GM12878 (cell line): ENCODE measurements around the gene TFAP2B. TPM values are rescaled to one million over a fixed set of nuclear protein-coding genes. Genes with fewer than 3 reads are reported as not detected.

Experiments used
- ATAC-seq: fragments of 200-7000 bp; cut with Tn5 transposase; 3 replicates; pipeline ENCODE4 v1.9.1; 2020; ENCODE audit warnings: mild to moderate bottlenecking, moderate library complexity
- BruUV-seq: library from RNA; stranded (reverse); fragments of 400-500 nt; replicated peaks from 2 replicates; lab custom pipeline; 2021; lab: Mats Ljungman, UMichigan
- CTCF ChIA-PET: fragments of 300-600 bp; sonication (Branson Sonifier 250); formaldehyde crosslinking; extraction: SDS; loops from one replicate; lab custom pipeline; 2021; ENCODE audit warnings: inconsistent platforms; lab: Yijun Ruan, JAX
- POLR2A ChIA-PET: fragments of 350-600 bp; formaldehyde crosslinking; extraction: SDS; loops from one replicate; lab custom pipeline; 2021; ENCODE audit warnings: inconsistent platforms; lab: Charles Lee
- RAD21 ChIA-PET: fragments of 300-600 bp; sonication (Branson Sonifier 250); formaldehyde crosslinking; loops from one replicate; lab custom pipeline; 2023; ENCODE audit warnings: antibody characterized with exemption; ENCODE audit not compliant: unreplicated experiment; lab: Charles Lee
- SMC1A ChIA-PET: fragments of 300-600 bp; sonication (Branson Sonifier 250); formaldehyde crosslinking; loops from one replicate; lab custom pipeline; 2023; ENCODE audit not compliant: unreplicated experiment, uncharacterized antibody; lab: Charles Lee
- DNase-seq: peaks from one replicate; pipeline ENCODE4 v3.0.0-alpha.2; 2011; ENCODE audit warnings: low read depth, low spot score
- FAIRE-seq: peaks from 3 replicates; lab custom pipeline; 2011; peaks lifted over from hg19 to GRCh38; lab: Jason Lieb, UNC
- H2AFZ ChIP-seq: 2 replicates; pipeline ENCODE4 v1.6.0; 2011; ENCODE audit warnings: low read depth, low read length, control low read depth; ENCODE audit not compliant: control insufficient read depth
- H3K27ac ChIP-seq: 2 replicates; pipeline ENCODE4 v1.5.1; 2011; ENCODE audit warnings: control low read depth; ENCODE audit not compliant: control insufficient read depth, insufficient read depth
- H3K27me3 ChIP-seq, 2 experiments: replicated peaks in 1 of 2; 2 replicates each; pipeline versions ENCODE4 v1.6.0 to v1.6.1; 2011; ENCODE audit warnings: low read length in 1 of 2; ENCODE audit not compliant: control insufficient read depth in 2 of 2, insufficient read depth in 2 of 2
- H3K36me3 ChIP-seq, 2 experiments: 2 replicates each; pipeline ENCODE4 v1.5.1; 2011; ENCODE audit warnings: low read length in 1 of 2; ENCODE audit not compliant: control insufficient read depth in 2 of 2, insufficient read depth in 2 of 2
- H3K4me1 ChIP-seq: 2 replicates; pipeline ENCODE4 v1.6.1; 2011; ENCODE audit warnings: mild to moderate bottlenecking, low read length, moderate library complexity, mixed read lengths; ENCODE audit not compliant: control insufficient read depth, insufficient read depth
- H3K4me2 ChIP-seq: 2 replicates; pipeline ENCODE4 v1.6.0; 2011; ENCODE audit warnings: control low read depth; ENCODE audit not compliant: control insufficient read depth, insufficient read depth
- H3K4me3 ChIP-seq: fragments of 200-600 bp; sonication (generic); 2 replicates; pipeline ENCODE4 v1.5.1; 2016
- H3K79me2 ChIP-seq: 2 replicates; pipeline ENCODE4 v1.6.0; 2011; ENCODE audit warnings: low read length; ENCODE audit not compliant: control insufficient read depth, insufficient read depth
- H3K9ac ChIP-seq: 2 replicates; pipeline ENCODE4 v1.8.0; 2011; ENCODE audit warnings: low read length, control low read depth, mixed read lengths; ENCODE audit not compliant: control insufficient read depth, insufficient read depth
- H3K9me3 ChIP-seq: replicated peaks from 3 replicates; pipeline ENCODE4 v1.5.1; 2011; ENCODE audit warnings: mild to moderate bottlenecking, low read length; ENCODE audit not compliant: control insufficient read depth, insufficient read depth
- H4K20me1 ChIP-seq: 2 replicates; pipeline ENCODE4 v1.6.0; 2011; ENCODE audit not compliant: control insufficient read depth, insufficient read depth
- RAD21 ChIP-seq: IDR thresholded peaks from 2 replicates; pipeline ENCODE4 v1.6.1; 2011; ENCODE audit warnings: mild to moderate bottlenecking, low read depth, low read length, moderate library complexity; ENCODE audit not compliant: insufficient read depth
- RUNX3 ChIP-seq: IDR thresholded peaks from 2 replicates; pipeline ENCODE4 v1.6.1; 2012; ENCODE audit warnings: low read length, inconsistent platforms
- SIN3A ChIP-seq: IDR thresholded peaks from 2 replicates; pipeline ENCODE4 v1.6.1; 2012; ENCODE audit warnings: low read depth, low read length, improper control_type of control experiment
- SRF ChIP-seq, 2 experiments: IDR thresholded peaks; 2 replicates each; pipeline ENCODE4 v1.6.1; 2011; ENCODE audit warnings: low read depth in 2 of 2, low read length in 2 of 2, mild to moderate bottlenecking in 1 of 2, moderate library complexity in 1 of 2
- YBX1 ChIP-seq: fragments of 450-650 bp; IDR thresholded peaks from 2 replicates; pipeline ENCODE4 v1.6.1; 2016; ENCODE audit warnings: antibody characterized with exemption
- WGBS: methylation state at CpG from one replicate; pipeline ENCODE4 v1.1.6; 2016; ENCODE audit warnings: low lambda C conversion rate; ENCODE audit not compliant: insufficient replicate concordance, insufficient coverage; ENCODE audit errors: missing lambda C conversion rate; 5-methylcytosine and 5-hydroxymethylcytosine counted together
- in situ Hi-C: fragments of 300-500 bp; cut with MboI; formaldehyde crosslinking; loops from 9 replicates; pipeline ENCODE4 v1.14.3; 2018; ENCODE audit warnings: mixed read lengths
- intact Hi-C: fragments of 100-400 bp; cut with micrococcal nuclease; formaldehyde crosslinking; loops from one replicate; pipeline ENCODE4 v1.14.2; 2022; ENCODE audit not compliant: unreplicated experiment
- polyA plus RNA-seq, 11 experiments: library from polyadenylated mRNA; depleted of rRNA in 4 of 11; unstranded in 6 of 11; stranded (reverse) in 5 of 11; fragments of >200 nt; fragmentation: Nextera tagmentation in 4 of 11; fragmentation: Illumina TruSeq in 1 of 11; extraction: Ambion mirVana in 4 of 11; extraction: Trizol in 1 of 11; gene quantifications; 1 replicate in 1 of 11; 2 replicates in 10 of 11; pipeline versions ENCODE4 v1.2.1 to v1.2.3, GENCODE V29; 2011 to 2016; ENCODE audit warnings: inconsistent platforms in 2 of 11, missing spikeins in 2 of 11, low read depth in 1 of 11
- total RNA-seq, 4 experiments: library from RNA; depleted of rRNA in 3 of 4; stranded (reverse); fragments of >200 nt in 3 of 4; fragmentation: Illumina TruSeq in 1 of 4; extraction: Trizol in 1 of 4; gene quantifications; 2 replicates each; pipeline versions ENCODE4 v1.2.1 to v1.2.3, GENCODE V29; 2013 to 2021
- TF ChIP-seq, protein P1 (sequence below): fragments of 450-650 bp; formaldehyde crosslinking; IDR thresholded peaks from 2 replicates; pipeline ENCODE4 v1.5.0; 2022; ENCODE audit warnings: mild to moderate bottlenecking, missing genetic modification characterization
- TF ChIP-seq, protein P2 (sequence below): IDR thresholded peaks from 2 replicates; pipeline ENCODE4 v1.6.1; 2012; ENCODE audit warnings: mild to moderate bottlenecking, low read depth, low read length
- TF ChIP-seq, protein P3 (sequence below): fragments of 150-350 bp; IDR thresholded peaks from 2 replicates; pipeline ENCODE4 v1.6.1; 2014; ENCODE audit warnings: mild to moderate bottlenecking, low read depth, low read length

Gene TFAP2B
- total and polyA plus RNA-seq, 10 of the 15 experiments (the other 5 are each of a cell fraction or from before 2014, with no cell fraction given), result 0.03 to 0.15 (median 0.07) TPM; not detected in 5

DNA sequence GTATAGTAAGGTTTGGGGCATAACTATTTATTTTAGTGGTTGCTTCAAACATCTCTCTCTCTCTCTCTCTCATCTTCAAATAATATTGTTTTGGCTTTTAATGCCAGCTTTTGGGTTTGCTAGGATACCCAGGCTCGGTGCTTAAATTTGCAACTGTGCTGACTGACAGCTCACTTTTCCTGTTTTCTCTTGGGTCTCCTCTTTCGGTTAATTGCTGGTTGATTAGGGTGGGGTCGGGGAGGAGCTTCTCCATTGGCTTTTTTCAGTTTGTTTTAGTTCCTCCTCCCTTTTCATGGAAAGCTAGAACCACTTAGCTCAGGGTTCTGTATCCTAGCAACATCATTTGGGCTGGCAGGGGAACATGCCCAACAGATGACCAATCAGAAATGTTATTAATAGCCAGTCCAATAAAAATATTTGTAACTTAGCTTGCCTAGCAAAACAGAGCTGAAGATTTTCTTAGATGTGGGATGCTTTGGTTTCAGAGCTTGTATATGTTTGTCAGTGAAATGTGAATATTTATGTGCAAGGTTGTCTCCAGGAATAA is 11.3 kb downstream of the TFAP2B start:
- DNase-seq (no peak), FAIRE-seq (no peak), ATAC-seq (no peak)
- TF ChIP-seq RUNX3, result no peak
- SMC1A ChIA-PET, result interaction anchor here (1.3 to 2.4 kb wide), 3 partner anchors 8 to 18 kb away, joined by 4 to 8 read pairs (median 6); no protein-coding TSS in a partner anchor
- CTCF ChIA-PET, result interaction anchor here (0.6 to 1.7 kb wide), 5 partner anchors 13 to 1218 kb away, joined by 3 to 6 read pairs (median 3); no protein-coding TSS in a partner anchor
- BruUV-seq, result no TSS peak
- 3% methylated on average over 3 of the region's 3 CpGs for WGBS
- intact Hi-C loops (no loop called here), in situ Hi-C loops (no loop called here)
- no peaks in the 10 kb centered on the region for H3K36me3 ChIP-seq
- H3K27ac ChIP-seq, result no peak overlapping the region
- H3K9me3 ChIP-seq, result no peaks in the 10 kb centered on the region
- H3K79me2 ChIP-seq, result no peaks in the 10 kb centered on the region
- RAD21 ChIA-PET, result no interaction called here
- H3K4me2 ChIP-seq, result no peak overlapping the region
- no peak overlapping the region for H2AFZ ChIP-seq
- POLR2A ChIA-PET, result interaction anchor here (0.6 kb wide), 1 partner anchor 384 kb away, joined by 3 read pairs; no protein-coding TSS in a partner anchor
- H3K27me3 ChIP-seq, result peaks cover 5 to 10% of the 10 kb centered on the region in 2 experiments; a peak in 2 of 4 replicates
- no peaks in the 10 kb centered on the region for H3K4me1 ChIP-seq
- no peaks in the 10 kb centered on the region for H4K20me1 ChIP-seq
- no peak overlapping the region for H3K4me3 ChIP-seq
- no peak overlapping the region for H3K9ac ChIP-seq

DNA sequence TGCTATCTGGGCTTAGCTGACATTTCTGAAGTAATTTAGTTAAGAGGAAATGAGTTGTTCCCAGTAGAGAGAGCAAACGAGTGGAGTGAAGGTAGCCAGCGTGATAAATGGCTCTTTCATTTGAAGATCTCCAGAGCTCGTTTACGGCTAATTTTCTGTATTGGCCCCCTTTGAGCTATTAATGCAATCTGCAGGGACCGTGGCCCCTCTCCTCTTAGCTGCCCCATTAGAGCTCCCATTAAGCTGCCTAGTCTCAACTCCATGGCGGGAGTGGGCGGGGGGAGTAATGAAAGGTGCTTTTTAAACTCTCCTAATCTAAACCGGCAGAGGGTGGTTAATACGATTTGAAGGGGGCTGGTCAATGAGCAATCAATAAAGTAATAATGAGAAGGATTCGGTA is 12.5 kb downstream of the TFAP2B start:
- in situ Hi-C loops, result no loop called here
- CTCF ChIA-PET, result no interaction called here
- no peak for TF ChIP-seq SRF (IDR thresholded peaks at IDR 0.05; ENCODE audit: low read depth in 2 of 2, low read length in 2 of 2)
- no peak for TF ChIP-seq SIN3A
- no peak for TF ChIP-seq YBX1
- no peak for TF ChIP-seq RAD21
- TF ChIP-seq, protein P1, sequence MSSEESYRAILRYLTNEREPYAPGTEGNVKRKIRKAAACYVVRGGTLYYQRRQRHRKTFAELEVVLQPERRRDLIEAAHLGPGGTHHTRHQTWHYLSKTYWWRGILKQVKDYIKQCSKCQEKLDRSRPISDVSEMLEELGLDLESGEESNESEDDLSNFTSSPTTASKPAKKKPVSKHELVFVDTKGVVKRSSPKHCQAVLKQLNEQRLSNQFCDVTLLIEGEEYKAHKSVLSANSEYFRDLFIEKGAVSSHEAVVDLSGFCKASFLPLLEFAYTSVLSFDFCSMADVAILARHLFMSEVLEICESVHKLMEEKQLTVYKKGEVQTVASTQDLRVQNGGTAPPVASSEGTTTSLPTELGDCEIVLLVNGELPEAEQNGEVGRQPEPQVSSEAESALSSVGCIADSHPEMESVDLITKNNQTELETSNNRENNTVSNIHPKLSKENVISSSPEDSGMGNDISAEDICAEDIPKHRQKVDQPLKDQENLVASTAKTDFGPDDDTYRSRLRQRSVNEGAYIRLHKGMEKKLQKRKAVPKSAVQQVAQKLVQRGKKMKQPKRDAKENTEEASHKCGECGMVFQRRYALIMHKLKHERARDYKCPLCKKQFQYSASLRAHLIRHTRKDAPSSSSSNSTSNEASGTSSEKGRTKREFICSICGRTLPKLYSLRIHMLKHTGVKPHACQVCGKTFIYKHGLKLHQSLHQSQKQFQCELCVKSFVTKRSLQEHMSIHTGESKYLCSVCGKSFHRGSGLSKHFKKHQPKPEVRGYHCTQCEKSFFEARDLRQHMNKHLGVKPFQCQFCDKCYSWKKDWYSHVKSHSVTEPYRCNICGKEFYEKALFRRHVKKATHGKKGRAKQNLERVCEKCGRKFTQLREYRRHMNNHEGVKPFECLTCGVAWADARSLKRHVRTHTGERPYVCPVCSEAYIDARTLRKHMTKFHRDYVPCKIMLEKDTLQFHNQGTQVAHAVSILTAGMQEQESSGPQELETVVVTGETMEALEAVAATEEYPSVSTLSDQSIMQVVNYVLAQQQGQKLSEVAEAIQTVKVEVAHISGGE (CRISPR knock-in tag), result no peak
- TF ChIP-seq, protein P2, sequence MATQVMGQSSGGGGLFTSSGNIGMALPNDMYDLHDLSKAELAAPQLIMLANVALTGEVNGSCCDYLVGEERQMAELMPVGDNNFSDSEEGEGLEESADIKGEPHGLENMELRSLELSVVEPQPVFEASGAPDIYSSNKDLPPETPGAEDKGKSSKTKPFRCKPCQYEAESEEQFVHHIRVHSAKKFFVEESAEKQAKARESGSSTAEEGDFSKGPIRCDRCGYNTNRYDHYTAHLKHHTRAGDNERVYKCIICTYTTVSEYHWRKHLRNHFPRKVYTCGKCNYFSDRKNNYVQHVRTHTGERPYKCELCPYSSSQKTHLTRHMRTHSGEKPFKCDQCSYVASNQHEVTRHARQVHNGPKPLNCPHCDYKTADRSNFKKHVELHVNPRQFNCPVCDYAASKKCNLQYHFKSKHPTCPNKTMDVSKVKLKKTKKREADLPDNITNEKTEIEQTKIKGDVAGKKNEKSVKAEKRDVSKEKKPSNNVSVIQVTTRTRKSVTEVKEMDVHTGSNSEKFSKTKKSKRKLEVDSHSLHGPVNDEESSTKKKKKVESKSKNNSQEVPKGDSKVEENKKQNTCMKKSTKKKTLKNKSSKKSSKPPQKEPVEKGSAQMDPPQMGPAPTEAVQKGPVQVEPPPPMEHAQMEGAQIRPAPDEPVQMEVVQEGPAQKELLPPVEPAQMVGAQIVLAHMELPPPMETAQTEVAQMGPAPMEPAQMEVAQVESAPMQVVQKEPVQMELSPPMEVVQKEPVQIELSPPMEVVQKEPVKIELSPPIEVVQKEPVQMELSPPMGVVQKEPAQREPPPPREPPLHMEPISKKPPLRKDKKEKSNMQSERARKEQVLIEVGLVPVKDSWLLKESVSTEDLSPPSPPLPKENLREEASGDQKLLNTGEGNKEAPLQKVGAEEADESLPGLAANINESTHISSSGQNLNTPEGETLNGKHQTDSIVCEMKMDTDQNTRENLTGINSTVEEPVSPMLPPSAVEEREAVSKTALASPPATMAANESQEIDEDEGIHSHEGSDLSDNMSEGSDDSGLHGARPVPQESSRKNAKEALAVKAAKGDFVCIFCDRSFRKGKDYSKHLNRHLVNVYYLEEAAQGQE, result no peak
- TF ChIP-seq, protein P3, sequence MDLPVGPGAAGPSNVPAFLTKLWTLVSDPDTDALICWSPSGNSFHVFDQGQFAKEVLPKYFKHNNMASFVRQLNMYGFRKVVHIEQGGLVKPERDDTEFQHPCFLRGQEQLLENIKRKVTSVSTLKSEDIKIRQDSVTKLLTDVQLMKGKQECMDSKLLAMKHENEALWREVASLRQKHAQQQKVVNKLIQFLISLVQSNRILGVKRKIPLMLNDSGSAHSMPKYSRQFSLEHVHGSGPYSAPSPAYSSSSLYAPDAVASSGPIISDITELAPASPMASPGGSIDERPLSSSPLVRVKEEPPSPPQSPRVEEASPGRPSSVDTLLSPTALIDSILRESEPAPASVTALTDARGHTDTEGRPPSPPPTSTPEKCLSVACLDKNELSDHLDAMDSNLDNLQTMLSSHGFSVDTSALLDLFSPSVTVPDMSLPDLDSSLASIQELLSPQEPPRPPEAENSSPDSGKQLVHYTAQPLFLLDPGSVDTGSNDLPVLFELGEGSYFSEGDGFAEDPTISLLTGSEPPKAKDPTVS, result no peak

More for the DNA sequence above, 12.5 kb downstream of the TFAP2B start:
- no peaks in the 10 kb centered on the region for H3K36me3 ChIP-seq
- BruUV-seq, result no TSS peak
- FAIRE-seq (no peak), DNase-seq (no peak), ATAC-seq (no peak)
- POLR2A ChIA-PET, result no interaction called here
- no peak overlapping the region for H2AFZ ChIP-seq
- intact Hi-C loops, result no loop called here
- no peaks in the 10 kb centered on the region for H3K4me1 ChIP-seq
- SMC1A ChIA-PET, result no interaction called here
- RAD21 ChIA-PET, result no interaction called here
- H3K27me3 ChIP-seq, result peaks cover 4 to 5% of the 10 kb centered on the region in 2 experiments; a peak in 2 of 4 replicates
- no peaks in the 10 kb centered on the region for H3K9me3 ChIP-seq
- H3K9ac ChIP-seq, result no peak overlapping the region
- no peak overlapping the region for H3K27ac ChIP-seq
- H3K4me2 ChIP-seq, result no peak overlapping the region
- WGBS, result 12% methylated on average over 10 of the region's 10 CpGs
- no peaks in the 10 kb centered on the region for H4K20me1 ChIP-seq
- no peaks in the 10 kb centered on the region for H3K79me2 ChIP-seq
- H3K4me3 ChIP-seq, result no peak overlapping the region
